Endodermal cell (in vitro differentiated cells): ENCODE data around the gene FAM174C. TPM values are rescaled to one million over a fixed set of nuclear protein-coding genes. Genes with fewer than 3 reads are reported as not detected.

ENCODE experiments used
- DNase-seq: peaks from one replicate; pipeline ENCODE4 v3.0.0-alpha.2; 2017
- H3K27ac ChIP-seq: 2 replicates; pipeline ENCODE4 v1.5.1; 2013; ENCODE audit warnings: mild to moderate bottlenecking, low read depth, low read length, moderate library complexity
- H3K27me3 ChIP-seq: 2 replicates; pipeline ENCODE4 v1.6.1; 2013; ENCODE audit warnings: mild to moderate bottlenecking, low read length, moderate library complexity; ENCODE audit not compliant: insufficient read depth, control insufficient read depth, poor library complexity, severe bottlenecking
- H3K36me3 ChIP-seq: 2 replicates; pipeline ENCODE4 v1.7.0; 2013; ENCODE audit warnings: mild to moderate bottlenecking, low read length, moderate library complexity; ENCODE audit not compliant: control insufficient read depth, insufficient read depth
- H3K4me1 ChIP-seq: one replicate; pipeline ENCODE4 v1.7.0; 2013; ENCODE audit warnings: low read length; ENCODE audit not compliant: control insufficient read depth, insufficient read depth
- H3K4me3 ChIP-seq: 2 replicates; pipeline ENCODE4 v1.5.1; 2013; ENCODE audit warnings: mild to moderate bottlenecking, low read length, moderate library complexity
- H3K9ac ChIP-seq: 2 replicates; pipeline ENCODE4 v1.6.1; 2013; ENCODE audit warnings: mild to moderate bottlenecking, low read length, moderate library complexity; ENCODE audit not compliant: poor library complexity, severe bottlenecking; ENCODE audit errors: extremely low read depth
- H3K9me3 ChIP-seq: 2 replicates; pipeline ENCODE4 v1.6.1; 2013; ENCODE audit warnings: mild to moderate bottlenecking, low read length, moderate library complexity; ENCODE audit not compliant: control insufficient read depth
- H3K27ac Mint-ChIP-seq: 2 replicates; pipeline ENCODE4 v1.8.0; 2020; ENCODE audit warnings: mixed read lengths
- H3K27me3 Mint-ChIP-seq: 2 replicates; pipeline ENCODE4 v1.8.0; 2021; ENCODE audit warnings: mild to moderate bottlenecking, mixed read lengths; ENCODE audit not compliant: insufficient read depth
- H3K36me3 Mint-ChIP-seq: 2 replicates; pipeline ENCODE4 v1.8.0; 2020; ENCODE audit warnings: low read depth, mixed read lengths
- H3K4me1 Mint-ChIP-seq: 2 replicates; pipeline ENCODE4 v1.8.0; 2020; ENCODE audit warnings: mixed read lengths
- H3K4me3 Mint-ChIP-seq: 2 replicates; pipeline ENCODE4 v1.8.0; 2020; ENCODE audit warnings: mild to moderate bottlenecking, moderate library complexity, mixed read lengths
- H3K9me3 Mint-ChIP-seq: 2 replicates; pipeline ENCODE4 v1.8.0; 2020; ENCODE audit warnings: mild to moderate bottlenecking, mixed read lengths
- WGBS, 2 experiments: methylation state at CpG; one replicate each; pipeline versions ENCODE4 v1.1.5 to v1.1.7; 2013; ENCODE audit warnings: missing lambda C conversion rate in 2 of 2, mixed read lengths in 1 of 2; ENCODE audit not compliant: insufficient coverage in 1 of 2, insufficient read length in 1 of 2; 5-methylcytosine and 5-hydroxymethylcytosine counted together
- total RNA-seq, 2 donors: library from RNA; stranded (reverse); fragmentation: NEBNext Ultra II Directional in 1 of 2; extraction: Animal tissue kit (Norgen Biotek cat#: 25700) in 1 of 2; gene quantifications; 2 replicates in 1 of 2; 3 replicates in 1 of 2; pipeline ENCODE4 v1.2.1, GENCODE V29; 2021
- TF ChIP-seq, protein P1 (sequence below): fragments of 200-600 bp; sonication (generic); conservative IDR thresholded peaks from 2 replicates; pipeline ENCODE4 v1.5.0; 2021; ENCODE audit warnings: antibody characterized with exemption, mild to moderate bottlenecking

Gene FAM174C
- total RNA-seq, 2 donors from 2014 or later, result 45.1 to 46.0 TPM

DNA sequence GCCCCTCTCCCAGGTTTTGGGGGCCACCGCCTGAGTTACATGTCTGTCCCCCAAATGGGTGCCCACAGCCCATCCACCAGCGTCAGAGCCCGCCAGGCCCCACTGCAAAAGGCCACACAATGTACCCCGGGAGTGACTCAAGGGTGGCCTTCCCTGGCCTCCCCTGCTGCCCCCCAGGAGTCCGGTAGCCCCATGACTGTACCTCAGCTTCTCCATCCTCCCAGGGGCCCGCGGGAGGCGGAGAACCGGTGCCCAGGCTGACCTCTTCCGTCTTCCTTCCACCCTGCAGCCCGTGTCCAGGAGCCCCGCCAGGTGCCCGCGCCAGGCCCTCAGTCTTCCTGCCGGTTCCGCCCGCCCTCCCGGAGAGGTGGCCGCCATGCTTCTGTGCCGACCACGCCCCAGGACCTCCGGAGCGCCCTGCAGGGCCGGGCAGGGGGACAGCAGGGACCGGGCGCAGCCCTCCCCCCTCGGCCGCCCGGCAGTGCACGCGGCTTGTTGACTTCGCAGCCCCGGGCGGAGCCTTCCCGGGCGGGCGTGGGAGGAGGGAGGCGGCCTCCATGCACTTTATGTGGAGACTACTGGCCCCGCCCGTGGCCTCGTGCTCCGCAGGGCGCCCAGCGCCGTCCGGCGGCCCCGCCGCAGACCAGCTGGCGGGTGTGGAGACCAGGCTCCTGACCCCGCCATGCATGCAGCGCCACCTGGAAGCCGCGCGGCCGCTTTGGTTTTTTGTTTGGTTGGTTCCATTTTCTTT lies 47.9 kb upstream of the FAM174C start:
- no peak overlapping the region for H3K27ac Mint-ChIP-seq
- TF ChIP-seq, protein P1, sequence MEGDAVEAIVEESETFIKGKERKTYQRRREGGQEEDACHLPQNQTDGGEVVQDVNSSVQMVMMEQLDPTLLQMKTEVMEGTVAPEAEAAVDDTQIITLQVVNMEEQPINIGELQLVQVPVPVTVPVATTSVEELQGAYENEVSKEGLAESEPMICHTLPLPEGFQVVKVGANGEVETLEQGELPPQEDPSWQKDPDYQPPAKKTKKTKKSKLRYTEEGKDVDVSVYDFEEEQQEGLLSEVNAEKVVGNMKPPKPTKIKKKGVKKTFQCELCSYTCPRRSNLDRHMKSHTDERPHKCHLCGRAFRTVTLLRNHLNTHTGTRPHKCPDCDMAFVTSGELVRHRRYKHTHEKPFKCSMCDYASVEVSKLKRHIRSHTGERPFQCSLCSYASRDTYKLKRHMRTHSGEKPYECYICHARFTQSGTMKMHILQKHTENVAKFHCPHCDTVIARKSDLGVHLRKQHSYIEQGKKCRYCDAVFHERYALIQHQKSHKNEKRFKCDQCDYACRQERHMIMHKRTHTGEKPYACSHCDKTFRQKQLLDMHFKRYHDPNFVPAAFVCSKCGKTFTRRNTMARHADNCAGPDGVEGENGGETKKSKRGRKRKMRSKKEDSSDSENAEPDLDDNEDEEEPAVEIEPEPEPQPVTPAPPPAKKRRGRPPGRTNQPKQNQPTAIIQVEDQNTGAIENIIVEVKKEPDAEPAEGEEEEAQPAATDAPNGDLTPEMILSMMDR, result no peak
- peaks cover 16% of the 10 kb centered on the region for H3K36me3 Mint-ChIP-seq
- DNase-seq, result no peak
- H3K9me3 Mint-ChIP-seq, result no peaks in the 10 kb centered on the region
- Histone ChIP-seq H3K4me3 (no peak overlapping the region), H3K9ac (no peak overlapping the region), H3K27me3 (no peaks in the 10 kb centered on the region), H3K27ac (no peak overlapping the region), H3K4me1 (no peaks in the 10 kb centered on the region), H3K36me3 (peaks cover 10% of the 10 kb centered on the region), H3K9me3 (no peaks in the 10 kb centered on the region)
- H3K27me3 Mint-ChIP-seq, result no peaks in the 10 kb centered on the region
- no peaks in the 10 kb centered on the region for H3K4me1 Mint-ChIP-seq
- 96 to 98% methylated on average over 23 to 56 of the region's 56 CpGs for WGBS, 2 experiments
- H3K4me3 Mint-ChIP-seq, result no peak overlapping the region

DNA sequence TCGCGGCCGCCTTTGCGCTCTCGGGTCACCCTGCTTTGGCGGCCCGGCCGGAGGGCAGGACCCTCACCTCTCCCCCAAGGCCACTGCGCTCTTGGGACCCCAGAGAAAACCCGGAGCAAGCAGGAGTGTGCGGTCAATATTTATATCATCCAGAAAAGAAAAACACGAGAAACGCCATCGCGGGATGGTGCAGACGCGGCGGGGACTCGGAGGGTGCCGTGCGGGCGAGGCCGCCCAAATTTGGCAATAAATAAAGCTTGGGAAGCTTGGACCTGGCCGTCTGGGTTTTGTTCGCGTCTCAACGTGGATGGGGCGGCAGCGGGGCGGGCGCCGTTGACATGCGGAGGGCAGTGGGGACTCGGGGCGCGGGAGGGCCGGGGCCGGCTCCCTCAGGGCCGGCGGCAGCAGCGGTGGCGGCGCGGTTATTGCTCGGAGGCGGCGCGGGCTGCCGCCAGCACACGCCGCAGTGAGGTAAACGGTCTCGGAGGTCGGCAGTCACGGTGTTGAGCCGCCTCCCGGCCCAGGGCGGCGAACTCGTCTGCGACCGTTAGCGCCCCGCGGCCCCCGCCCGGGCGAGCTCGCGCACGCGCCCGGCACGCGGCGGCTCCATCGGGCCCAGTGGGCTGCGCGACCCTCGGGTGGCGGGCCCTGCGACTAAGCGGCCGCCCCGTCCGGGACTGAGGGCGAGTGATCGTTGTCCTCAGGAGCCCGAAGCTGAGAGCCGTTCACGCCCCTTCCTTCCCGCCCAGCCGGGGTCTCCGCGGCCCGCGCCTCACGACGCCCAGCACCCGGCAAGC lies 47.0 kb upstream of the FAM174C start:
- WGBS, 2 experiments, result 97 to 98% methylated on average over 98 to 100 of the region's 100 CpGs
- peaks cover 7% of the 10 kb centered on the region for H3K36me3 ChIP-seq
- Mint-ChIP-seq H3K4me3 (no peak overlapping the region), H3K4me1 (no peaks in the 10 kb centered on the region), H3K36me3 (peaks cover 15% of the 10 kb centered on the region), H3K9me3 (no peaks in the 10 kb centered on the region), H3K27me3 (no peaks in the 10 kb centered on the region), H3K27ac (no peak overlapping the region)
- no peak overlapping the region for H3K4me3 ChIP-seq
- no peaks in the 10 kb centered on the region for H3K9me3 ChIP-seq
- no peaks in the 10 kb centered on the region for H3K27me3 ChIP-seq
- H3K27ac ChIP-seq, result no peak overlapping the region
- no peak for DNase-seq
- H3K4me1 ChIP-seq, result no peaks in the 10 kb centered on the region
- no peak overlapping the region for H3K9ac ChIP-seq
- TF ChIP-seq, protein P1, result no peak

DNA sequence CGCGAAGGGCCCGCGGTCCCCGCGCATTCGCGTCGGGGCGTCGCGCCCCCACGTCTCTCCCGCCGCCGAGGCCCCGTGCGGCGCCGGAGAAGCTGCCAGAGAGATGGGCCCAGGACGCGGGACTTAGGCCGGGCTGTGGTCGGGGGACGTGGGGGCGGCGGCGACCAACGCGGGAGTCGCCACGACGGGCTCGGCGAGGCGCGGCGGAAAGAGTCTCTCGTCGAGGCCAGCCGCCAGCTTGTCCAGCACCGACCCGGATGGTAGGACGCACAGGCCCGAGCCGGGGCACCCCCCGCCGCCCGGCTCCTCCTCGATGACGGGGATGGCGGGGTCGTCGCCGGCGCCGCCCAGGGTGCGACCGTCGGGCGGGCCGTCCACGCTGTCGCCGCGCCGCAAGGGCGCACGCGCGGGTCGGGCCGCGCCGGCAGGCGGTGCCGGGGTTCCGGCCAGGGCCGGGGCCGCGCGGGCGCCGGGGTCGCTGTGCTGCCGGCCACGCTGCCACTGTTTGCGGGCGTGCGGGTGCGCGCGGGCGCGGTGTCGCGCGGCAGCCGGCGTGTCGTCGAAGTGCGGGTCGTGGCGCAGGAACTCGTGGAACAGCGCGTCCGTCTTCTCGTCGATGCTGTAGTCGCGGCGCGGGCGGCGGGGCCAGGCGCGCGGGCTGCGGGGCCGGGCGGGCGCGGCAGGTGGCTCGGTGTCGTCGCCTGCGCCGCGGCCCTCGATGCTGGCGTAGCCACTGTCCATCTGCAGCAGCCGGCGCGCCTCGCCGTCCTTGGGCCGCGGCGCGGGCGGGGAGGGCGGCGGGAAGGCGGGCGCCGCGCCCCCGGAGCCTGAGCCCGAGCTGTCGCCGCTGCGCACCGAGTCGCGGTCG lies 46.0 kb upstream of the FAM174C start:
- no peak overlapping the region for H3K27ac ChIP-seq
- H3K27me3 ChIP-seq, result no peaks in the 10 kb centered on the region
- no peak for DNase-seq
- Mint-ChIP-seq H3K27me3 (no peaks in the 10 kb centered on the region), H3K4me3 (no peak overlapping the region), H3K27ac (no peak overlapping the region), H3K4me1 (no peaks in the 10 kb centered on the region), H3K9me3 (no peaks in the 10 kb centered on the region), H3K36me3 (peaks cover 20% of the 10 kb centered on the region)
- TF ChIP-seq, protein P1, result no peak
- H3K4me3 ChIP-seq, result no peak overlapping the region
- no peaks in the 10 kb centered on the region for H3K9me3 ChIP-seq
- no peak overlapping the region for H3K9ac ChIP-seq
- H3K4me1 ChIP-seq, result no peaks in the 10 kb centered on the region
- 97% methylated on average over 111 to 158 of the region's 158 CpGs for WGBS, 2 experiments
- peaks cover 7% of the 10 kb centered on the region for H3K36me3 ChIP-seq
